SH-SY5Y (cell line): ENCODE data around the gene SPATA45.

Experiments used
- GATA2 ChIP-seq: IDR thresholded peaks from 2 replicates; pipeline ENCODE4 v1.6.1; 2011; ENCODE audit warnings: mild to moderate bottlenecking, low read depth, low read length
- GATA3 ChIP-seq: IDR thresholded peaks from 2 replicates; pipeline ENCODE4 v1.6.1; 2011; ENCODE audit warnings: low read depth, mild to moderate bottlenecking, low read length, moderate library complexity

The SPATA45 gene

GRCh38 chr1:212856755-212857154 lies 9.3 kb upstream of the SPATA45 start:
- no peak for TF ChIP-seq GATA3
- no peak for TF ChIP-seq GATA2

- no peak for TF ChIP-seq GATA3
- no peak for TF ChIP-seq GATA2
Observed at GRCh38 chr1:212853658-212854057, 6.2 kb upstream of the SPATA45 start.

GRCh38 chr1:212852105-212852688 lies 4.7 kb upstream of the SPATA45 start:
- TF ChIP-seq GATA2 (no peak), GATA3 (no peak)

GRCh38 chr1:212838145-212838544 lies 9.3 kb downstream of the SPATA45 start:
- TF ChIP-seq GATA3 (no peak), GATA2 (no peak)

GRCh38 chr1:212828395-212828794 lies 19.1 kb downstream of the SPATA45 start:
- TF ChIP-seq GATA3 (no peak), GATA2 (no peak)

- TF ChIP-seq GATA3 (no peak), GATA2 (no peak)
Observed at GRCh38 chr1:212827831-212828278, 19.6 kb downstream of the SPATA45 start.

- no peak for TF ChIP-seq GATA3
- no peak for TF ChIP-seq GATA2
Observed at GRCh38 chr1:212827171-212827776, 20.2 kb downstream of the SPATA45 start.

GRCh38 chr1:212825798-212826452 lies 21.5 kb downstream of the SPATA45 start:
- TF ChIP-seq GATA2 (no peak), GATA3 (no peak)

- no peak for TF ChIP-seq GATA2
- no peak for TF ChIP-seq GATA3
Observed at GRCh38 chr1:212824201-212824600, 23.2 kb downstream of the SPATA45 start.

GRCh38 chr1:212822956-212823355 lies 24.5 kb downstream of the SPATA45 start:
- no peak for TF ChIP-seq GATA2
- no peak for TF ChIP-seq GATA3

GRCh38 chr1:212820969-212821368 lies 26.5 kb downstream of the SPATA45 start:
- TF ChIP-seq GATA2 = no peak
- TF ChIP-seq GATA3 = no peak

- no peak for TF ChIP-seq GATA2
- TF ChIP-seq GATA3 = no peak
Observed at GRCh38 chr1:212819726-212820125, 27.7 kb downstream of the SPATA45 start.

- no peak for TF ChIP-seq GATA2
Observed at GRCh38 chr1:212816567-212817278, 30.7 kb downstream of the SPATA45 start.

- TF ChIP-seq GATA2 = no peak
- TF ChIP-seq GATA3 = no peak
Observed at GRCh38 chr1:212814537-212815334, 32.7 kb downstream of the SPATA45 start.
